PFSK-1 (cell line): ENCODE results near the gene ENTHD1.

Source experiments
- POLR2AphosphoS5 ChIP-seq: IDR thresholded peaks from 2 replicates; pipeline ENCODE4 v1.6.1; 2012; ENCODE audit warnings: low read depth, mild to moderate bottlenecking, control low read depth, low read length, moderate library complexity
- REST ChIP-seq, 2 experiments: IDR thresholded peaks; 2 replicates each; pipeline versions ENCODE4 v1.6.1 to v1.8.0; 2011 to 2012; ENCODE audit warnings: low read depth in 2 of 2, low read length in 2 of 2, control low read depth in 1 of 2, inconsistent platforms in 1 of 2, mild to moderate bottlenecking in 1 of 2, moderate library complexity in 1 of 2; ENCODE audit not compliant: insufficient read depth in 1 of 2
- SIN3A ChIP-seq: IDR thresholded peaks from 2 replicates; pipeline ENCODE4 v1.6.1; 2012; ENCODE audit warnings: mild to moderate bottlenecking, low read length, moderate library complexity, borderline replicate concordance; ENCODE audit not compliant: insufficient read depth
- TAF1 ChIP-seq: IDR thresholded peaks from 2 replicates; pipeline ENCODE4 v1.6.1; 2012; ENCODE audit warnings: low read length, control low read depth, borderline replicate concordance; ENCODE audit not compliant: insufficient read depth

DNA sequence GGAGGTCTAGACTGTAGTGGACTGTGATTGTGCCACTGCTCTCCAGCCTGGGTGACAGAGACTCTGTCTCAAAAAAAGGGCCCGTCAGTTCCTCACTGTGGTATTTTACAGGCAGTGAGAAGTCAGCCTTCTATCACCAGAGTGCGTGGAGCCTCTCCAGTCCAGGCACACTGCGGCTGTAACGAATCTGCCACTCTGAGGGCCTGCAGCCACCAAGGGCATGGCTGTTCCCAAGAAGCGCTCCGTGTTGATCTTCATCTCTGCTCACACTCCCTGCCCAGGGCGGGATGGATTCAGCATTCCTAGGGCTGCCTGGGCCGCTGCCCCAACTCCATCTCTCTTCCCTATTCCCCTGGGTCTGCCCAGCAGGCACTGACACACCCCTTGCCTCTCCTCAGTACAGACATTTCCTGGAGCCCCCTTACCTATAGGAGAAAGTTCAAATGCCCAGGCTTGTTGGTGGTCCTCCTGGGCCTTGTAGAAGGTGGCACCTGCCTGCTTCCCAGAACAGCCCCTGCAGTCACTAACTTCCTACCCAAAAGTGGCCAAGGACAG, 174.6 kb downstream of the ENTHD1 start:
- no peak for TF ChIP-seq REST (IDR thresholded peaks at IDR 0.05; ENCODE audit: insufficient read depth in 1 of 2, low read depth in 2 of 2, low read length in 2 of 2)
- TF ChIP-seq POLR2AphosphoS5: no peak
- TF ChIP-seq SIN3A: no peak
- no peak for TF ChIP-seq TAF1
